HCT116 (cell line): ENCODE measurements around the gene GNAO1. TPM values are rescaled to one million over a fixed set of nuclear protein-coding genes. Genes with fewer than 3 reads are reported as not detected.

Experiments used
- ATAC-seq: fragments of 200-7000 bp; cut with Tn5 transposase; 2 replicates; pipeline ENCODE4 v1.9.1; 2020; ENCODE audit warnings: mild to moderate bottlenecking, moderate library complexity
- BruUV-seq: library from RNA; stranded (reverse); fragments of 400-500 nt; replicated peaks from 2 replicates; lab custom pipeline; 2021; lab: Mats Ljungman, UMichigan
- CTCF ChIA-PET: fragments of 300-600 bp; sonication (Branson Sonifier 250); formaldehyde crosslinking; loops from one replicate; lab custom pipeline; 2021; ENCODE audit warnings: antibody characterized with exemption; lab: Charles Lee
- POLR2A ChIA-PET: fragments of 300-600, 350-600 bp; sonication (Branson Sonifier 250); formaldehyde crosslinking; loops from one replicate; lab custom pipeline; 2021; ENCODE audit warnings: antibody characterized with exemption; lab: Charles Lee
- RAD21 ChIA-PET, 2 experiments: fragments of 300-600 bp; sonication (Branson Sonifier 250); formaldehyde crosslinking; loops; one replicate each; lab custom pipeline; 2023; ENCODE audit warnings: low total read pairs in 2 of 2; ENCODE audit not compliant: uncharacterized antibody in 2 of 2, unreplicated experiment in 2 of 2, low non-redundant PET in 1 of 2; lab: Charles Lee
- DNase-seq: peaks from one replicate; pipeline ENCODE4 v3.0.0-alpha.2; 2010; ENCODE audit warnings: low read depth, low spot score
- H2AFZ ChIP-seq: fragments of 200-600 bp; shearing (Covaris generic), sonication (generic); 2 replicates; pipeline ENCODE4 v1.6.1; 2017; ENCODE audit warnings: low read depth, mixed run types, mixed read lengths, antibody characterized with exemption, low read length; ENCODE audit not compliant: poor library complexity, severe bottlenecking
- H3K27ac ChIP-seq: 2 replicates; pipeline ENCODE4 v1.5.1; 2012; ENCODE audit warnings: low read depth, low read length
- H3K27me3 ChIP-seq: fragments of 200-600 bp; sonication (generic); 2 replicates; pipeline ENCODE4 v1.6.1; 2016; ENCODE audit warnings: mixed run types, low read length, mixed read lengths; ENCODE audit not compliant: insufficient read depth
- H3K36me3 ChIP-seq, 2 experiments: fragments of 200-500 bp in 1 of 2; fragments of 200-600 bp in 1 of 2; sonication (Bioruptor generic) in 1 of 2; sonication (generic) in 1 of 2; 2 replicates each; pipeline versions ENCODE4 v1.5.1 to v1.6.1; 2014 to 2016; ENCODE audit warnings: low read length in 2 of 2, inconsistent platforms in 1 of 2, mixed read lengths in 1 of 2, mixed run types in 1 of 2; ENCODE audit not compliant: insufficient read depth in 2 of 2, control insufficient read depth in 1 of 2
- H3K4me1 ChIP-seq, 2 experiments: fragments of 200-600 bp in 1 of 2; sonication (generic) in 1 of 2; 2 replicates each; pipeline versions ENCODE4 v1.5.1 to v1.6.1; 2012 to 2017; ENCODE audit warnings: low read length in 2 of 2, inconsistent platforms in 1 of 2, mild to moderate bottlenecking in 1 of 2, mixed read lengths in 1 of 2, mixed run types in 1 of 2, moderate library complexity in 1 of 2; ENCODE audit not compliant: insufficient read depth in 2 of 2, control insufficient read depth in 1 of 2
- H3K4me2 ChIP-seq: fragments of 200-600 bp; sonication (generic); 2 replicates; pipeline ENCODE4 v1.6.1; 2017; ENCODE audit warnings: mixed run types, low read length, mixed read lengths
- H3K4me3 ChIP-seq, 2 experiments: fragments of 200-600 bp in 1 of 2; sonication (generic) in 1 of 2; replicated peaks in 1 of 2; 2 replicates each; pipeline ENCODE4 v1.5.1; 2011 to 2016; ENCODE audit warnings: low read length in 2 of 2, control low read depth in 1 of 2, low read depth in 1 of 2, mild to moderate bottlenecking in 1 of 2, mixed read lengths in 1 of 2, mixed run types in 1 of 2
- H3K79me2 ChIP-seq: fragments of 200-600 bp; sonication (generic); 2 replicates; pipeline ENCODE4 v1.6.1; 2017; ENCODE audit warnings: mild to moderate bottlenecking, mixed run types, low read length, moderate library complexity, mixed read lengths; ENCODE audit not compliant: insufficient read depth
- H3K9ac ChIP-seq: fragments of 200-600 bp; sonication (generic); 2 replicates; pipeline ENCODE4 v1.6.1; 2016; ENCODE audit warnings: low read length, mixed read lengths
- H3K9me2 ChIP-seq: fragments of 200-600 bp; sonication (generic), shearing (Covaris generic); 2 replicates; pipeline ENCODE4 v1.6.1; 2017; ENCODE audit warnings: mixed run types, mild to moderate bottlenecking, moderate library complexity; ENCODE audit not compliant: insufficient read depth
- H3K9me3 ChIP-seq, 2 experiments: fragments of 200-500 bp in 1 of 2; fragments of 200-600 bp in 1 of 2; sonication (Bioruptor generic) in 1 of 2; sonication (generic) in 1 of 2; 2 replicates each; pipeline ENCODE4 v1.6.1; 2014 to 2017; ENCODE audit warnings: low read length in 2 of 2, mixed read lengths in 2 of 2, inconsistent platforms in 1 of 2, low read depth in 1 of 2, mild to moderate bottlenecking in 1 of 2, mixed run types in 1 of 2, moderate library complexity in 1 of 2; ENCODE audit not compliant: control insufficient read depth in 1 of 2, insufficient read depth in 1 of 2
- H4K20me1 ChIP-seq: fragments of 200-600 bp; sonication (generic), shearing (Covaris generic); 2 replicates; pipeline ENCODE4 v1.6.1; 2017; ENCODE audit warnings: mixed run types, mild to moderate bottlenecking, moderate library complexity; ENCODE audit not compliant: insufficient read depth
- ATF3 ChIP-seq: IDR thresholded peaks from 2 replicates; pipeline ENCODE4 v1.6.1; 2012
- CBX3 ChIP-seq: IDR thresholded peaks from 2 replicates; pipeline ENCODE4 v1.6.1; 2012; ENCODE audit warnings: low read depth
- CEBPB ChIP-seq: IDR thresholded peaks from 2 replicates; pipeline ENCODE4 v1.6.1; 2012; ENCODE audit warnings: low read depth
- CTCF ChIP-seq, 3 experiments: fragments of 200-600 bp in 1 of 3; sonication (generic) in 1 of 3; IDR thresholded peaks in 2 of 3; conservative IDR thresholded peaks in 1 of 3; 2 replicates each; pipeline ENCODE4 v1.5.1; 2012 to 2017; ENCODE audit warnings: low read depth in 2 of 3, low read length in 2 of 3, antibody characterized with exemption in 1 of 3, borderline replicate concordance in 1 of 3, control low read depth in 1 of 3, mild to moderate bottlenecking in 1 of 3, mixed read lengths in 1 of 3, mixed run types in 1 of 3, moderate library complexity in 1 of 3; ENCODE audit not compliant: insufficient read depth in 1 of 3
- EGR1 ChIP-seq: IDR thresholded peaks from 2 replicates; pipeline ENCODE4 v1.6.1; 2012; ENCODE audit warnings: low read depth
- EZH2 ChIP-seq: fragments of 200-600 bp; sonication (generic); IDR thresholded peaks from 2 replicates; pipeline ENCODE4 v1.6.1; 2017; ENCODE audit warnings: antibody characterized with exemption, mixed run types
- EZH2phosphoT487 ChIP-seq: fragments of 200-600 bp; IDR thresholded peaks from 2 replicates; pipeline ENCODE4 v1.6.1; 2018; ENCODE audit warnings: antibody characterized with exemption, borderline replicate concordance
- FOSL1 ChIP-seq: IDR thresholded peaks from 2 replicates; pipeline ENCODE4 v1.6.1; 2012; ENCODE audit warnings: low read depth
- JUND ChIP-seq: IDR thresholded peaks from 2 replicates; pipeline ENCODE4 v1.6.1; 2012
- MAX ChIP-seq: IDR thresholded peaks from 2 replicates; pipeline ENCODE4 v1.6.1; 2012
- REST ChIP-seq: IDR thresholded peaks from 2 replicates; pipeline ENCODE4 v1.6.1; 2012; ENCODE audit warnings: low read depth
- SIN3A ChIP-seq: IDR thresholded peaks from 2 replicates; pipeline ENCODE4 v1.6.1; 2012; ENCODE audit warnings: low read depth
- SP1 ChIP-seq: IDR thresholded peaks from 2 replicates; pipeline ENCODE4 v1.6.1; 2012; ENCODE audit warnings: low read depth
- SRF ChIP-seq: IDR thresholded peaks from 2 replicates; pipeline ENCODE4 v1.6.1; 2012; ENCODE audit warnings: low read depth
- YY1 ChIP-seq: IDR thresholded peaks from 2 replicates; pipeline ENCODE4 v1.6.1; 2011; ENCODE audit warnings: low read length, low read depth, moderate library complexity, mild to moderate bottlenecking; ENCODE audit not compliant: insufficient replicate concordance; ENCODE audit errors: extremely low read depth
- ZNF274 ChIP-seq: fragments of 200-500 bp; sonication (Bioruptor generic); IDR thresholded peaks from 2 replicates; pipeline ENCODE4 v1.6.1; 2014; ENCODE audit warnings: mild to moderate bottlenecking, low read depth, low read length, inconsistent platforms
- intact Hi-C: fragments of 100-400 bp; cut with micrococcal nuclease; formaldehyde crosslinking; loops from 2 replicates; pipeline ENCODE4 v1.10.0; 2022
- total RNA-seq: library from RNA; stranded (reverse); gene quantifications from one replicate; pipeline ENCODE4 v1.2.1, GENCODE V29; 2021; ENCODE audit not compliant: unreplicated experiment

GNAO1 gene
- total RNA-seq, 1 experiment from 2014 or later, result 0.12 TPM

GRCh38 chr16:56330476-56330875 is 139.2 kb downstream of the GNAO1 start:
- no peak overlapping the region for H3K27ac ChIP-seq
- DNase-seq (no peak), ATAC-seq (no peak)
- H3K9ac ChIP-seq, result no peak overlapping the region
- H4K20me1 ChIP-seq, result no peaks in the 10 kb centered on the region
- no peaks in the 10 kb centered on the region for H3K36me3 ChIP-seq
- RAD21 ChIA-PET, result no interaction called here
- H3K4me3 ChIP-seq, result no peak overlapping the region
- no peak overlapping the region for H3K4me2 ChIP-seq
- intact Hi-C loops, result loop anchor here (10.0 kb wide), 1 partner anchor 374 kb away; no protein-coding TSS in a partner anchor
- no TSS peak for BruUV-seq
- no peaks in the 10 kb centered on the region for H3K9me3 ChIP-seq
- TF ChIP-seq YY1 (no peak), EGR1 (no peak), ZNF274 (no peak), SRF (no peak), ATF3 (no peak), JUND (no peak), EZH2 (no peak), CTCF (IDR thresholded peaks at IDR 0.05 in 2 of 3, conservative IDR thresholded peaks at IDR 0.05 in 1 of 3; ENCODE audit: borderline replicate concordance in 1 of 3, insufficient read depth in 1 of 3, low read depth in 2 of 3, low read length in 2 of 3) (no peak), SIN3A (no peak), MAX (no peak), EZH2phosphoT487 (no peak), CEBPB (no peak), CBX3 (no peak), SP1 (no peak), REST (no peak), FOSL1 (no peak)
- H3K79me2 ChIP-seq, result no peaks in the 10 kb centered on the region
- no peak overlapping the region for H2AFZ ChIP-seq
- CTCF ChIA-PET, result interaction anchor here (1.1 to 3.9 kb wide), 3 partner anchors 10 to 26 kb away, joined by 3 to 33 read pairs (median 4); no protein-coding TSS in a partner anchor
- no peaks in the 10 kb centered on the region for H3K9me2 ChIP-seq
- peaks cover 3 to 12% of the 10 kb centered on the region in 2 experiments; a peak in 3 of 4 replicates for H3K4me1 ChIP-seq
- POLR2A ChIA-PET, result no interaction called here
- H3K27me3 ChIP-seq, result no peaks in the 10 kb centered on the region
